ENCODE results near the gene FAM13A. TPM values are rescaled to one million over a fixed set of nuclear protein-coding genes. Genes with fewer than 3 reads are reported as not detected.

The FAM13A gene
- polyA plus RNA-seq, 1 of the 3 experiments (the other 2 are of a cell fraction) = 0.67 TPM

DNA sequence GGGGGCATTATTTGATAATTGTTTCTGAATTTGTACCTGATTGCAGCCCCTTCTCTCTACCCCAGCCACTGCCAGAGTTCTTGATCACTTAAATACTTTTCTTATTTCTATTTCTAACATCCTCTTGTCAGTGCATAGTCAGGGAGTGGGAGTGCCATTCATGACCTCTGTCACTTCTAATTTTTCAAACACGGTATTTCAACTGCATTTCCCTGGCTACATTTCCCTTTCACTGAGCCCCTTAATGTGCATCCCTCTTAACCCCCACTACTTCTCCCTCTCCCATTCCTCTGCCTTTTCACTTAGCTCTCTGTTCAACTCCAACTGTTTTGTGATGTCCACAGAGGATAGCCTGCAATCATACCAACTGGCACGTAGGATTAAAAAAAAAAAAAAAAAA, 231.1 kb downstream of the FAM13A start:
- TF ChIP-seq, protein P1, sequence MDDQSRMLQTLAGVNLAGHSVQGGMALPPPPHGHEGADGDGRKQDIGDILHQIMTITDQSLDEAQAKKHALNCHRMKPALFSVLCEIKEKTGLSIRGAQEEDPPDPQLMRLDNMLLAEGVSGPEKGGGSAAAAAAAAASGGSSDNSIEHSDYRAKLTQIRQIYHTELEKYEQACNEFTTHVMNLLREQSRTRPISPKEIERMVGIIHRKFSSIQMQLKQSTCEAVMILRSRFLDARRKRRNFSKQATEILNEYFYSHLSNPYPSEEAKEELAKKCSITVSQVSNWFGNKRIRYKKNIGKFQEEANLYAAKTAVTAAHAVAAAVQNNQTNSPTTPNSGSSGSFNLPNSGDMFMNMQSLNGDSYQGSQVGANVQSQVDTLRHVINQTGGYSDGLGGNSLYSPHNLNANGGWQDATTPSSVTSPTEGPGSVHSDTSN (IDR thresholded peaks at IDR 0.05) = no peak
- TF ChIP-seq FOSL2 (IDR thresholded peaks at IDR 0.05; ENCODE audit: borderline replicate concordance, low read depth) (no peak), POLR2AphosphoS5 (IDR thresholded peaks at IDR 0.05; ENCODE audit: low read depth, low read length) (no peak), CHD2 (IDR thresholded peaks at IDR 0.05; ENCODE audit: low read length, partially characterized antibody) (no peak), RFX5 (IDR thresholded peaks at IDR 0.05; ENCODE audit: low read length) (no peak), YY1 (IDR thresholded peaks at IDR 0.05; ENCODE audit: low read depth) (no peak), SMC3 (IDR thresholded peaks at IDR 0.05; ENCODE audit: low read depth, low read length) (no peak), TAF1 (IDR thresholded peaks at IDR 0.05; ENCODE audit: borderline replicate concordance, low read depth, low read length) (no peak), GATA2 (CRISPR knock-in tag; IDR thresholded peaks at IDR 0.05) (no peak), TEAD4 (IDR thresholded peaks at IDR 0.05; ENCODE audit: borderline replicate concordance, insufficient read depth) (no peak), RXRA (IDR thresholded peaks at IDR 0.05; ENCODE audit: borderline replicate concordance, low read depth) (no peak), RCOR1 (IDR thresholded peaks at IDR 0.05; ENCODE audit: low read length) (no peak), NFIC (IDR thresholded peaks at IDR 0.05; ENCODE audit: borderline replicate concordance) (no peak)
- TF ChIP-seq, protein P2, sequence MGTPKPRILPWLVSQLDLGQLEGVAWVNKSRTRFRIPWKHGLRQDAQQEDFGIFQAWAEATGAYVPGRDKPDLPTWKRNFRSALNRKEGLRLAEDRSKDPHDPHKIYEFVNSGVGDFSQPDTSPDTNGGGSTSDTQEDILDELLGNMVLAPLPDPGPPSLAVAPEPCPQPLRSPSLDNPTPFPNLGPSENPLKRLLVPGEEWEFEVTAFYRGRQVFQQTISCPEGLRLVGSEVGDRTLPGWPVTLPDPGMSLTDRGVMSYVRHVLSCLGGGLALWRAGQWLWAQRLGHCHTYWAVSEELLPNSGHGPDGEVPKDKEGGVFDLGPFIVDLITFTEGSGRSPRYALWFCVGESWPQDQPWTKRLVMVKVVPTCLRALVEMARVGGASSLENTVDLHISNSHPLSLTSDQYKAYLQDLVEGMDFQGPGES (IDR thresholded peaks at IDR 0.05; ENCODE audit: low read depth, low read length) = no peak
- TF ChIP-seq, protein P3, sequence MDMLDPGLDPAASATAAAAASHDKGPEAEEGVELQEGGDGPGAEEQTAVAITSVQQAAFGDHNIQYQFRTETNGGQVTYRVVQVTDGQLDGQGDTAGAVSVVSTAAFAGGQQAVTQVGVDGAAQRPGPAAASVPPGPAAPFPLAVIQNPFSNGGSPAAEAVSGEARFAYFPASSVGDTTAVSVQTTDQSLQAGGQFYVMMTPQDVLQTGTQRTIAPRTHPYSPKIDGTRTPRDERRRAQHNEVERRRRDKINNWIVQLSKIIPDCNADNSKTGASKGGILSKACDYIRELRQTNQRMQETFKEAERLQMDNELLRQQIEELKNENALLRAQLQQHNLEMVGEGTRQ (IDR thresholded peaks at IDR 0.05; ENCODE audit: borderline replicate concordance, low read depth, low read length) = no peak
- TF ChIP-seq, protein P4, sequence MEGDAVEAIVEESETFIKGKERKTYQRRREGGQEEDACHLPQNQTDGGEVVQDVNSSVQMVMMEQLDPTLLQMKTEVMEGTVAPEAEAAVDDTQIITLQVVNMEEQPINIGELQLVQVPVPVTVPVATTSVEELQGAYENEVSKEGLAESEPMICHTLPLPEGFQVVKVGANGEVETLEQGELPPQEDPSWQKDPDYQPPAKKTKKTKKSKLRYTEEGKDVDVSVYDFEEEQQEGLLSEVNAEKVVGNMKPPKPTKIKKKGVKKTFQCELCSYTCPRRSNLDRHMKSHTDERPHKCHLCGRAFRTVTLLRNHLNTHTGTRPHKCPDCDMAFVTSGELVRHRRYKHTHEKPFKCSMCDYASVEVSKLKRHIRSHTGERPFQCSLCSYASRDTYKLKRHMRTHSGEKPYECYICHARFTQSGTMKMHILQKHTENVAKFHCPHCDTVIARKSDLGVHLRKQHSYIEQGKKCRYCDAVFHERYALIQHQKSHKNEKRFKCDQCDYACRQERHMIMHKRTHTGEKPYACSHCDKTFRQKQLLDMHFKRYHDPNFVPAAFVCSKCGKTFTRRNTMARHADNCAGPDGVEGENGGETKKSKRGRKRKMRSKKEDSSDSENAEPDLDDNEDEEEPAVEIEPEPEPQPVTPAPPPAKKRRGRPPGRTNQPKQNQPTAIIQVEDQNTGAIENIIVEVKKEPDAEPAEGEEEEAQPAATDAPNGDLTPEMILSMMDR (IDR thresholded peaks at IDR 0.05) = no peak
- TF ChIP-seq, protein P5, sequence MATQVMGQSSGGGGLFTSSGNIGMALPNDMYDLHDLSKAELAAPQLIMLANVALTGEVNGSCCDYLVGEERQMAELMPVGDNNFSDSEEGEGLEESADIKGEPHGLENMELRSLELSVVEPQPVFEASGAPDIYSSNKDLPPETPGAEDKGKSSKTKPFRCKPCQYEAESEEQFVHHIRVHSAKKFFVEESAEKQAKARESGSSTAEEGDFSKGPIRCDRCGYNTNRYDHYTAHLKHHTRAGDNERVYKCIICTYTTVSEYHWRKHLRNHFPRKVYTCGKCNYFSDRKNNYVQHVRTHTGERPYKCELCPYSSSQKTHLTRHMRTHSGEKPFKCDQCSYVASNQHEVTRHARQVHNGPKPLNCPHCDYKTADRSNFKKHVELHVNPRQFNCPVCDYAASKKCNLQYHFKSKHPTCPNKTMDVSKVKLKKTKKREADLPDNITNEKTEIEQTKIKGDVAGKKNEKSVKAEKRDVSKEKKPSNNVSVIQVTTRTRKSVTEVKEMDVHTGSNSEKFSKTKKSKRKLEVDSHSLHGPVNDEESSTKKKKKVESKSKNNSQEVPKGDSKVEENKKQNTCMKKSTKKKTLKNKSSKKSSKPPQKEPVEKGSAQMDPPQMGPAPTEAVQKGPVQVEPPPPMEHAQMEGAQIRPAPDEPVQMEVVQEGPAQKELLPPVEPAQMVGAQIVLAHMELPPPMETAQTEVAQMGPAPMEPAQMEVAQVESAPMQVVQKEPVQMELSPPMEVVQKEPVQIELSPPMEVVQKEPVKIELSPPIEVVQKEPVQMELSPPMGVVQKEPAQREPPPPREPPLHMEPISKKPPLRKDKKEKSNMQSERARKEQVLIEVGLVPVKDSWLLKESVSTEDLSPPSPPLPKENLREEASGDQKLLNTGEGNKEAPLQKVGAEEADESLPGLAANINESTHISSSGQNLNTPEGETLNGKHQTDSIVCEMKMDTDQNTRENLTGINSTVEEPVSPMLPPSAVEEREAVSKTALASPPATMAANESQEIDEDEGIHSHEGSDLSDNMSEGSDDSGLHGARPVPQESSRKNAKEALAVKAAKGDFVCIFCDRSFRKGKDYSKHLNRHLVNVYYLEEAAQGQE (IDR thresholded peaks at IDR 0.05; ENCODE audit: low read depth, low read length) = no peak
- Histone ChIP-seq H3K9me3 (no peaks in the 10 kb centered on the region), H3K36me3 (replicated peaks in 1 of 2; ENCODE audit: control insufficient read depth in 1 of 2, insufficient read depth in 2 of 2, low read length in 1 of 2) (no peaks in the 10 kb centered on the region), H3F3A (replicated peaks; ENCODE audit: insufficient read depth) (peaks cover 4% of the 10 kb centered on the region), H3K27me3 (ENCODE audit: insufficient read depth) (no peaks in the 10 kb centered on the region), H2AFZ (ENCODE audit: low read depth) (no peak overlapping the region), H3K4me1 (ENCODE audit: control insufficient read depth in 1 of 2, insufficient read depth in 2 of 2, low read depth in 1 of 2, low read length in 1 of 2) (no peaks in the 10 kb centered on the region; a peak in 2 of 4 replicates), H3K79me2 (ENCODE audit: insufficient read depth) (no peaks in the 10 kb centered on the region), H3K4me2 (no peak overlapping the region), H3K4me3 (ENCODE audit: low read depth in 2 of 2, low read length in 1 of 2) (no peak overlapping the region), H3K27ac (ENCODE audit: low read depth in 2 of 2, low read length in 1 of 2) (no peak overlapping the region), H4K20me1 (ENCODE audit: insufficient read depth) (no peaks in the 10 kb centered on the region), H3K9ac (no peak overlapping the region), H3K9me2 (no peaks in the 10 kb centered on the region)
- no peak for DNase-seq
- WGBS (ENCODE audit: low lambda C conversion rate) = 84% methylated on average over 2 of the region's 2 CpGs
- ChIA-PET CTCF (interaction anchor here (0.7 kb wide), 1 partner anchor 198 kb away, joined by 4 read pairs; no protein-coding TSS in a partner anchor), POLR2A (no interaction called here)
